ENCODE data around the gene MDN1.
"Not testable (repeated sequence)": the region's sequence is repeated elsewhere in the genome, so short reads cannot be mapped to it uniquely, and the experiment has no call there.

MDN1 gene

DNA sequence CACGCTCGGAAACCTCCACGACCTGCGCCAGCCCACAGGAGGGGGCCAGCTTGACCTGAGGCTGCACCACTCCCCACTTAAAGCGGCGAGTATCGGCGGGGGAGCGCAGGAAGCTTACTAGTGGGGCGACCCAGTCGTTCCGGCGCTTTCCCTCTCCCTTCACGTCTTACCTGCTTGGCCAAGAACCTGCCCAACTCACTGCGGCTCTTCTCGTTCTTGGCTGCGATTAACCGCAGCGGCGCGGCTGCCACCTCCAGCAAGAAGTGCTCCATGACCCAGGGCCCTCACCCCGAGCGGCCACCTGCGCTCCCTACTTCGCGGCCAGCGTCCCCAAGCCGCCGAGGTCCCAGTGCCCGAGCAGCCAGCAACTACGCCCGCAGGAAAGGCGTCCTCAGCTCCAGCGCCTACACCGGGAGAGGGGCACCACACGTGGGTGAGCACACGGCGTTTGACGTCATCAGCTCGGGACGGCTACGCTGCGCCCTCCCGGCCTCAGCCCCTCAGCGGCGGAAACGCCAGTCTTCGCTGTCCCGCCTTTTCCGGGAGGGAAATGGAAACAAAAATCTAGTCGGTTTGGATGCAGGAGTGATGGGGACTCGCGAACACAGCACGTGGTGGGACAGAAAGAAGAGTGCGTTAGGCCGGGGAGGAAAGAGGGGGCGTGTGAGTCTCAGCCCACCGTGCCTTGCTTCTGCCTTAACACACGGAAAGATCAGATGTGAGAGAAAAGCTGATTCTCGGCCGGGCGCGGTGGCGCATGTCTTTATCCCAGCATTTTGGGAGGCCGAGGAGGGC is at the start of gene MDN1:
Gene MDN1, minus strand, starts transcription at position 459 of the 795 bp plus-strand sequence. Its CDS starts 187 bp downstream, at position 272.
- DNase-seq: peak; percentile 83

DNA sequence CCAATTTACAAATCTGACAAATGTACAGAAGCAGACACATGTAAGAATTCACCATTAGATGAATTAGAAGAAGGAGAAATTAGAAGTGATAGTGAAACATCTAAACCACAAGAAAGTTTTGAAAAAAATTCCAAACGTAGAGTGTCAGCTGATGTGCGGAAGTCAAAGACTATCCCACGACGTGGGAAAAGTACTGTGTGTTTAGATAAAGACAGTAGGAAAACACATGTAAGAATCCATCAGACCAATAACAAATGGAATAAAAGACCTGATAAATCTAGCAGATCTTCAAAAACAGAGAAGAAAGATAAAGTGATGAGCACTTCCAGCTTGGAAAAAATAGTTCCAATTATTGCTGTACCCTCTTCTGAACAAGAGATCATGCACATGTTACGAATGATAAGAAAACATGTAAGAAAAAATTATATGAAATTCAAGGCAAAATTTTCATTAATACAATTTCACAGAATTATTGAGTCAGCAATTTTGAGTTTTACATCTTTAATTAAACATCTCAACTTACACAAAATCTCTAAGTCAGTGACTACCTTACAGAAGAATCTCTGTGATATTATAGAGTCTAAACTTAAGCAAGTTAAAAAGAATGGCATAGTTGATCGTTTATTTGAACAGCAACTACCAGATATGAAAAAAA is 46.6 kb upstream of the MDN1 start:
- DNase-seq: no peak

DNA sequence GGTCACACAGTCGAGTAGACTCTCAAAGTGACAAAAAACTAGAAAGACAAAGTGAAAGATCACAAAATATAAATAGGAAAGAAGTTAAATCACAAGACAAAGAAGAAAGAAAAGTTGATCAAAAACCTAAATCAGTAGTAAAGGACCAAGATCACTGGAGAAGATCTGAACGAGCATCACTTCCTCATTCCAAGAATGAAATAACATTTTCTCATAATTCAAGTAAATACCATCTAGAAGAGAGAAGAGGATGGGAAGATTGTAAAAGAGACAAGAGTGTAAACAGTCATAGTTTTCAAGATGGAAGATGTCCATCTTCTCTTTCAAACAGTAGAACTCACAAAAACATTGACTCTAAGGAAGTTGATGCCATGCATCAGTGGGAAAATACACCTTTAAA is 43.1 kb upstream of the MDN1 start:
- DNase-seq: no peak

DNA sequence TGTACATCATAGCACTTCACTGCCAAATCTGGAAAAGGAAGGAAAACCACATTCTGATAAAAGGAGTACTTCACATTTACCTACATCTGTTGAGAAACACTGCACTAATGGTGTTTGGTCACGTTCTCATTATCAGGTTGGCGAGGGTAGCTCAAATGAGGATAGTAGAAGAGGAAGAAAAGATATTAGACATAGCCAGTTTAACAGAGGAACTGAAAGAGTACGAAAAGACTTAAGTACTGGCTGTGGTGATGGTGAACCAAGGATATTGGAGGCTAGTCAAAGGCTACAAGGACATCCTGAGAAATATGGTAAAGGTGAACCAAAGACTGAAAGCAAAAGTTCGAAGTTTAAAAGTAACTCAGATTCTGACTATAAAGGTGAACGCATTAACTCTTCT is 42.7 kb upstream of the MDN1 start:
- no peak for DNase-seq

GRCh38 chr6:89859744-89860143 is 40.1 kb upstream of the MDN1 start:
- no peak for DNase-seq

- DNase-seq: no peak
Observed at GRCh38 chr6:89858041-89858440, 38.4 kb upstream of the MDN1 start.

DNA sequence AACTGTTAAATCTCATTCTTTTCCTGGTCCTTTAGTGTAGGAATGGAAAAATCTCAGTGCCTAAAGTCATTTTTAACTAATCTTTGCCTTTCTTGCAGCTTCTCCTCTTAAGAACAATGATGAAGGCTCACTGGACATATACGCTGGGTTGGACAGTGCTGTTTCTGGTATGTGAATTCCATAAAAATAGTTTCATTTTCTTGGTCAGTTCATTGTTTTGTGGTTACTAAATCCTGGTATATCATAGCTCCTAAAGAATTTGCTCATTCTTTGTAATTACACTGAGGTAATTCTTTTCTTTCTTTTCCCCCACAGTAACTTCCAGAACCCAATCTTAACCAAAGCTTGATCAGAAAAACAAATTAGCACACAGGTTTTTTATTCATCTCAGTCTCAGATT is 33.5 kb upstream of the MDN1 start:
- DNase-seq: no peak

GRCh38 chr6:89847513-89847912 is 27.9 kb upstream of the MDN1 start:
- not testable (repeated sequence) for DNase-seq

- no peak for DNase-seq
Observed at GRCh38 chr6:89843070-89843469, 23.5 kb upstream of the MDN1 start.

- no peak for DNase-seq
Observed at GRCh38 chr6:89842228-89842627, 22.6 kb upstream of the MDN1 start.

GRCh38 chr6:89840538-89840937 is 20.9 kb upstream of the MDN1 start:
- no peak for DNase-seq

GRCh38 chr6:89836639-89837222 is 17.1 kb upstream of the MDN1 start:
- DNase-seq: no peak

GRCh38 chr6:89834884-89835792 is 15.5 kb upstream of the MDN1 start:
- peak; percentile 42 for DNase-seq

DNA sequence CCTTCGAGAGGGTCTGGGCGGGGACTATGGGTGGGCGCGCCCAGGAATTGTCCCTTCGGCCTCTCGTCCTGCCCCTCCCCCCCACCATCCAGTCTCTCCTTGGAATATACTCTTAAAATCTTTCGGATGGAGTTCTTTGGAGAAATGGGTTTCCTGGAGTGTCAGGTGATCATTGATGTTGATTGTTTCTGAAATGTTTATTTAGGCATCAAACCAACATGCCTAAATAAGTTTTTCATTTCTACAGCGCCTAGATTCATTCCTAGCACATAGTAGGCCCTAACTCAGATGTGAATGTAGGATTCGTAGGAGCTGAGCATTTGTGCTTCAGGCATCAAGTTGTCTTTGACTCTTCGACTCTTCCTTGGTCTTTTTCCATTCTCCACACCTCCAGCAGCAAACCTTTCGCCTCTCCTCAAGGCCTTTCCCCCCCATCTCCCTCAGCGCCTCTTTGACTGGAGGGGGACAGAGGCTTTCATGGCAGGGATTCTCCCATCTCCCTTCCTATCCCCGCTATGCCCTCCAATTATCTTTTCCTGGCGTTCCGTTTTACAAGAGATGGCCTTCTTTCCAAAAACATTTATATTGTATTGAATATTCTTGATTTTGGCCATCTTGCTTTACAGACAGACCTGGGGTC is 10.7 kb upstream of the MDN1 start:
- no peak for DNase-seq

GRCh38 chr6:89829472-89830169 is 10.0 kb upstream of the MDN1 start, which contains the start of gene CASP8AP2:
Gene CASP8AP2, plus strand, starts transcription at chr6:89829880.
- peak; percentile 93 for DNase-seq

GRCh38 chr6:89828988-89829471 is 9.4 kb upstream of the MDN1 start:
- DNase-seq: no peak

DNA sequence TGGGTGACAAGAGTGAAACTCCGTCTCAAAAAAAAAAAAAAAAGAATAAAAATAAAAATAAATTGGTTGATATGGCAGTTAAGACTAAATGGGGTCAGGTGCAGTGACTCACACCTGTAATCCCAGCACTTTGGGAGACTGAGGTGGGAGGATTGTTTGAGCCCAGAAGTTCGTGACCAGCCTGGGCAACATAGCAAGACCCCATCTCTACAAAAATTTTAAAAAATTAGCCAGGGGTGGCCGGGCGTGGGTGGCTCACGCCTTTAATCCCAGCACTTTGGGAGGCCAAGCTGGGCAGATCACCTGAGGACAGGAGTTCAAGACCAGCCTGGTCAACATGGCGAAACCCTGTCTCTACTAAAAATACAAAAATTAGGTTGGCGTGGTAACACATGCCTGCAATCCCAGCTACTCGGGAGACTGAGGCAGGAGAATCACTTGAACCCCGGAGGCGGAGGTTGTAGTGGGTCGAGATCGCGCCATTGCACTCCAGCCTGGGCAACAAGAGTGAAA is 8.9 kb upstream of the MDN1 start:
- not testable (repeated sequence) for DNase-seq

DNA sequence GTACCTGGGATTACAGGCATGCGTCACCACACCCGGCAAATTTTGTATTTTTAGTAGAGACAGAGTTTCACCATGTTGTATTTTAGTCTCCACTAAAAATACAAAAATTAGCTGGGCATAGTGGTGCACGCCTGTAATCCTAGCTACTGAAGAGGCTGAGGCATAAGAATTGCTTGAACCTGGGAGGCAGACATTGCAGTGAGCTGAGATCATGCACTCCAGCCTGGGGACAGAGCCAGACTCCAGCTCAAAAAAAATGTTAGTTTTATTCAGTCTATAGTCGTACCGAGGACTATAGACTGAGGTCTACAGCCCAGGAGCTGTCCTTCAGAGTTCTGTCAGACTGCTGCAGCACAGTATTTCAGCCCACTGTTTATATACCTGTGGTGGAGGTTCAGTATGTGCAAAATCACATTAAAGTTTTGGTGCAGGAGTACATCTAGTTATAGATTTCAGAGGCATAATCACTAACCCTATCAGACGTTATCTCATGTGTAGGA is 6.5 kb upstream of the MDN1 start:
- no peak for DNase-seq

- DNase-seq: peak; percentile 16
Observed at GRCh38 chr6:89818977-89819335, 638 bp downstream of the MDN1 start.

- DNase-seq: no peak
Observed at GRCh38 chr6:89817481-89817880, 2.1 kb downstream of the MDN1 start.

DNA sequence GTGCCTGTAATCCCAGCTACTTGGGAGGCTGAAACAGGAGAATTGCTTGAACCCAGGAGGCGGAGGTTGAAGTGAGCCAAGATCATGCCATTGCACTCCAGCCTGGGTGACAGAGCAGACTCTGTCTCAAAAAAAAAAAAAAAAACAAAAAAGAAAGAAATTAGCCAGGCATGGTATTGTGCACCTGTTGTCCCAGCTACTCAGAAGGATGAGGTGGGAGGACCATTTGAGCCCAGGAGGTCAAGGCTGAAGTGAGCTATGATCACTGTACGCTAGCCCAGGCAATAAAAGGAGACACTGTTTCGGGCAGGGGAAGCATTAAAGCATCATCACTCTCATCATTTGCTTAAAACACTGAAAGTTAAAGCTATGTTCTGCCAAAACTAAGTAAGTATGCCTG is 6.2 kb downstream of the MDN1 start:
- DNase-seq: not testable (repeated sequence)
